GM12878 (cell line): ENCODE measurements around the gene SPART.

Source experiments
- CHD2 ChIP-seq: IDR thresholded peaks from 2 replicates; pipeline ENCODE4 v1.6.1; 2011; ENCODE audit warnings: low read depth, low read length, improper control_type of control experiment, borderline replicate concordance
- CTCF ChIP-seq, 3 experiments: IDR thresholded peaks in 2 of 3; conservative IDR thresholded peaks in 1 of 3; 2 replicates each; pipeline ENCODE4 v1.5.1; 2011; ENCODE audit warnings: low read depth in 3 of 3, low read length in 3 of 3, mild to moderate bottlenecking in 3 of 3, control low read depth in 2 of 3, moderate library complexity in 2 of 3, inconsistent platforms in 1 of 3, mixed read lengths in 1 of 3; ENCODE audit not compliant: control insufficient read depth in 2 of 3, insufficient read depth in 1 of 3; ENCODE audit errors: extremely low read depth in 1 of 3
- KDM1A ChIP-seq: fragments of 200-600 bp; sonication (generic); IDR thresholded peaks from 2 replicates; pipeline ENCODE4 v1.6.1; 2016; ENCODE audit warnings: borderline replicate concordance
- MAX ChIP-seq: IDR thresholded peaks from 2 replicates; pipeline ENCODE4 v1.6.1; 2012; ENCODE audit warnings: low read depth, low read length, improper control_type of control experiment
- NKRF ChIP-seq: fragments of 450-650 bp; conservative IDR thresholded peaks from 2 replicates; pipeline ENCODE4 v1.6.1; 2017; ENCODE audit warnings: mild to moderate bottlenecking, moderate library complexity
- POLR2A ChIP-seq: IDR thresholded peaks from 2 replicates; pipeline ENCODE4 v1.6.1; 2011; ENCODE audit warnings: low read depth, mild to moderate bottlenecking, low read length
- RAD21 ChIP-seq: IDR thresholded peaks from 2 replicates; pipeline ENCODE4 v1.6.1; 2011; ENCODE audit warnings: mild to moderate bottlenecking, low read depth, low read length, moderate library complexity; ENCODE audit not compliant: insufficient read depth
- RFX5 ChIP-seq: IDR thresholded peaks from 2 replicates; pipeline ENCODE4 v1.6.1; 2011; ENCODE audit warnings: low read depth, low read length, improper control_type of control experiment
- SKIL ChIP-seq: fragments of 450-650 bp; IDR thresholded peaks from 2 replicates; pipeline ENCODE4 v1.6.1; 2017; ENCODE audit warnings: mild to moderate bottlenecking, low read depth, inconsistent platforms; ENCODE audit not compliant: poor library complexity, severe bottlenecking
- SMC3 ChIP-seq: IDR thresholded peaks from 2 replicates; pipeline ENCODE4 v1.6.1; 2011; ENCODE audit warnings: low read length, improper control_type of control experiment, borderline replicate concordance
- TCF12 ChIP-seq: IDR thresholded peaks from 2 replicates; pipeline ENCODE4 v1.6.1; 2011; ENCODE audit warnings: low read depth, mild to moderate bottlenecking, low read length
- TF ChIP-seq, protein P1 (sequence below): IDR thresholded peaks from 2 replicates; pipeline ENCODE4 v1.6.1; 2012; ENCODE audit warnings: low read length, inconsistent platforms

GRCh38 chr13:36382030-36382429 lies 35.8 kb upstream of the SPART start:
- TF ChIP-seq MAX, result no peak
- no peak for TF ChIP-seq CTCF (IDR thresholded peaks at IDR 0.05 in 2 of 3, conservative IDR thresholded peaks at IDR 0.05 in 1 of 3; ENCODE audit: control insufficient read depth in 2 of 3, extremely low read depth in 1 of 3, insufficient read depth in 1 of 3, low read depth in 3 of 3, low read length in 3 of 3)
- no peak for TF ChIP-seq POLR2A
- TF ChIP-seq CHD2, result no peak
- no peak for TF ChIP-seq SKIL
- TF ChIP-seq, protein P1, sequence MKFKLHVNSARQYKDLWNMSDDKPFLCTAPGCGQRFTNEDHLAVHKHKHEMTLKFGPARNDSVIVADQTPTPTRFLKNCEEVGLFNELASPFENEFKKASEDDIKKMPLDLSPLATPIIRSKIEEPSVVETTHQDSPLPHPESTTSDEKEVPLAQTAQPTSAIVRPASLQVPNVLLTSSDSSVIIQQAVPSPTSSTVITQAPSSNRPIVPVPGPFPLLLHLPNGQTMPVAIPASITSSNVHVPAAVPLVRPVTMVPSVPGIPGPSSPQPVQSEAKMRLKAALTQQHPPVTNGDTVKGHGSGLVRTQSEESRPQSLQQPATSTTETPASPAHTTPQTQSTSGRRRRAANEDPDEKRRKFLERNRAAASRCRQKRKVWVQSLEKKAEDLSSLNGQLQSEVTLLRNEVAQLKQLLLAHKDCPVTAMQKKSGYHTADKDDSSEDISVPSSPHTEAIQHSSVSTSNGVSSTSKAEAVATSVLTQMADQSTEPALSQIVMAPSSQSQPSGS, result no peak
- no peak for TF ChIP-seq SMC3
- no peak for TF ChIP-seq RFX5
- no peak for TF ChIP-seq RAD21
- no peak for TF ChIP-seq KDM1A
- TF ChIP-seq NKRF, result no peak
- no peak for TF ChIP-seq TCF12
